ENCODE data around the gene NGLY1. TPM values are rescaled to one million over a fixed set of nuclear protein-coding genes. Genes with fewer than 3 reads are reported as not detected.

Gene NGLY1
- 27.4 and 32.0 TPM in 2 replicates for total RNA-seq (2014; rRNA removed; shearing (Covaris generic); ENCODE audit: low replicate concordance)

GRCh38 chr3:25782938-25783660 is at the start of gene NGLY1:
TSS of gene NGLY1 (minus strand) at chr3:25783443. CDS start at chr3:25783390, 53 bp downstream.
- no peaks in the 10 kb centered on the region; the same call in none of the 2 replicates for H3K36me3 ChIP-seq
- H3K4me3 ChIP-seq = peak within 1 kb of the TSS; percentile 75
- no peaks in the 10 kb centered on the region for H3K27me3 ChIP-seq
- no peaks in the 10 kb centered on the region for H3K9me3 ChIP-seq
- DNase-seq = peak; percentile 78

GRCh38 chr3:25831578-25831977 is 48.3 kb upstream of the NGLY1 start:
- no peak for DNase-seq
- Histone ChIP-seq H3K4me3 (no peak overlapping the region), H3K36me3 (no peaks in the 10 kb centered on the region), H3K9me3 (no peaks in the 10 kb centered on the region), H3K27me3 (no peaks in the 10 kb centered on the region)

- Histone ChIP-seq H3K9me3 (no peaks in the 10 kb centered on the region), H3K27me3 (no peaks in the 10 kb centered on the region), H3K36me3 (no peaks in the 10 kb centered on the region), H3K4me3 (no peak overlapping the region)
- DNase-seq = no peak
These were observed 47.4 kb upstream of the NGLY1 start for GRCh38 chr3:25830373-25831280.

- H3K36me3 ChIP-seq = no peaks in the 10 kb centered on the region
- H3K27me3 ChIP-seq = no peaks in the 10 kb centered on the region
- H3K4me3 ChIP-seq = no peak overlapping the region
- no peak for DNase-seq
- no peaks in the 10 kb centered on the region for H3K9me3 ChIP-seq
These were observed 43.3 kb upstream of the NGLY1 start for GRCh38 chr3:25826510-25826909.

- H3K27me3 ChIP-seq = no peaks in the 10 kb centered on the region
- no peaks in the 10 kb centered on the region for H3K36me3 ChIP-seq
- no peaks in the 10 kb centered on the region for H3K9me3 ChIP-seq
- no peak overlapping the region for H3K4me3 ChIP-seq
- DNase-seq = peak; percentile 1
These were observed 40.1 kb upstream of the NGLY1 start for GRCh38 chr3:25823314-25823713.

GRCh38 chr3:25821746-25822573 is 38.7 kb upstream of the NGLY1 start:
- Histone ChIP-seq H3K36me3 (no peaks in the 10 kb centered on the region), H3K27me3 (no peaks in the 10 kb centered on the region), H3K4me3 (no peak overlapping the region), H3K9me3 (no peaks in the 10 kb centered on the region)
- no peak for DNase-seq

- no peaks in the 10 kb centered on the region for H3K27me3 ChIP-seq
- no peak for DNase-seq
- H3K9me3 ChIP-seq = no peaks in the 10 kb centered on the region
- no peaks in the 10 kb centered on the region for H3K36me3 ChIP-seq
- no peak overlapping the region for H3K4me3 ChIP-seq
These were observed 37.7 kb upstream of the NGLY1 start for GRCh38 chr3:25820816-25821486.

- Histone ChIP-seq H3K9me3 (no peaks in the 10 kb centered on the region), H3K36me3 (no peaks in the 10 kb centered on the region), H3K4me3 (no peak overlapping the region), H3K27me3 (no peaks in the 10 kb centered on the region)
- DNase-seq = peak; percentile 83
These were observed 37.1 kb upstream of the NGLY1 start for GRCh38 chr3:25820366-25820765.

GRCh38 chr3:25818335-25818734 is 35.1 kb upstream of the NGLY1 start:
- H3K9me3 ChIP-seq = no peaks in the 10 kb centered on the region
- no peaks in the 10 kb centered on the region for H3K36me3 ChIP-seq
- DNase-seq = no peak
- H3K4me3 ChIP-seq = no peak overlapping the region
- no peaks in the 10 kb centered on the region for H3K27me3 ChIP-seq

- no peak overlapping the region for H3K4me3 ChIP-seq
- H3K27me3 ChIP-seq = no peaks in the 10 kb centered on the region
- no peaks in the 10 kb centered on the region for H3K9me3 ChIP-seq
- no peaks in the 10 kb centered on the region for H3K36me3 ChIP-seq
- DNase-seq = no peak
These were observed 34.4 kb upstream of the NGLY1 start for GRCh38 chr3:25817638-25818037.

- no peak for DNase-seq
These were observed 33.9 kb upstream of the NGLY1 start for GRCh38 chr3:25817107-25817506.

GRCh38 chr3:25812644-25813043 is 29.4 kb upstream of the NGLY1 start:
- DNase-seq = no peak
- no peak overlapping the region for H3K4me3 ChIP-seq
- H3K36me3 ChIP-seq = no peaks in the 10 kb centered on the region
- no peaks in the 10 kb centered on the region for H3K9me3 ChIP-seq
- no peaks in the 10 kb centered on the region for H3K27me3 ChIP-seq

More at GRCh38 chr3:25817107-25817506, 33.9 kb upstream of the NGLY1 start:
- H3K36me3 ChIP-seq = no peaks in the 10 kb centered on the region
- no peak overlapping the region for H3K4me3 ChIP-seq
- no peaks in the 10 kb centered on the region for H3K9me3 ChIP-seq
- no peaks in the 10 kb centered on the region for H3K27me3 ChIP-seq

- no peaks in the 10 kb centered on the region for H3K9me3 ChIP-seq
- no peak overlapping the region for H3K4me3 ChIP-seq
- DNase-seq = no peak
- H3K36me3 ChIP-seq = no peaks in the 10 kb centered on the region
- no peaks in the 10 kb centered on the region for H3K27me3 ChIP-seq
These were observed 21.4 kb upstream of the NGLY1 start for GRCh38 chr3:25804676-25805075.

GRCh38 chr3:25803833-25804232 is 20.6 kb upstream of the NGLY1 start:
- DNase-seq = no peak
- H3K27me3 ChIP-seq = no peaks in the 10 kb centered on the region
- H3K36me3 ChIP-seq = no peaks in the 10 kb centered on the region
- H3K9me3 ChIP-seq = no peaks in the 10 kb centered on the region
- H3K4me3 ChIP-seq = no peak overlapping the region

GRCh38 chr3:25801786-25802185 is 18.5 kb upstream of the NGLY1 start:
- H3K4me3 ChIP-seq = no peak overlapping the region
- DNase-seq = no peak
- H3K27me3 ChIP-seq = no peaks in the 10 kb centered on the region
- no peaks in the 10 kb centered on the region for H3K36me3 ChIP-seq
- H3K9me3 ChIP-seq = no peaks in the 10 kb centered on the region

Measured in MG63 (cell line).